HEK293 (cell line): ENCODE data around the gene NT5DC4.

Experiments
- REST ChIP-seq: fragments of 450-650 bp; formaldehyde crosslinking; IDR thresholded peaks from 2 replicates; pipeline ENCODE4 v1.5.1; 2016; ENCODE audit warnings: missing biosample characterization, missing genetic modification characterization
- ZNF394 ChIP-seq: fragments of 450-650 bp; formaldehyde crosslinking; IDR thresholded peaks from 2 replicates; pipeline ENCODE4 v1.5.1; 2016; ENCODE audit warnings: missing biosample characterization, missing genetic modification characterization, mild to moderate bottlenecking, moderate library complexity, borderline replicate concordance

- TF ChIP-seq REST = no peak
- TF ChIP-seq ZNF394 (tag by site-specific recombination) = no peak
Observed at GRCh38 chr2:112714836-112715631, 5.8 kb upstream of the NT5DC4 start.
